ENCODE results near the gene ZBTB16.
A peak's percentile ranks its signal among the peaks of the same experiment; 100 is the strongest.

The ZBTB16 gene

DNA sequence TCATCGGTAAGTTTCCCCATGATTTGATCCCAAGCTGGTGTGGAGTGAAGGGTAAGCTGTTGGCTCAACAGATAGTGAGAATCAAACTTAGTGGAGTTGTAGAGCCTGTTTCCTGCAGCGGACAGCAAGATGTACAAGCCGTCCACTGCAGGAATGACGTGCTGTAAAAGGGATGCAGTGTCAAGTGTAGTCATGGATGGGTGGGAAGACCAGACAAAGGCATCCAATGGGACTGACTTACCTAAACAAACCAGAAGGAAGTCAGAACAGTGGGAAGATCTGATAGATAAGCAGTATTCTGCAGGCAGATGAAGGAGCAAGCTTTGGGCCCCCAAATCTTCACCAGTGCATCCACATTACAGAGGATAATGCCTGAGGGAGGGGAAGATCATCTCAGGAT, 8.8 kb downstream of the ZBTB16 start:
- H3K27ac ChIP-seq (ENCODE audit: low read length), result no peak overlapping the region
- no peak overlapping the region for H3K4me3 ChIP-seq (ENCODE audit: low read length)
- no peaks in the 10 kb centered on the region for H3K36me3 ChIP-seq (ENCODE audit: insufficient read depth, low read depth, low read length)
- peaks cover 68% of the 10 kb centered on the region for H3K27me3 ChIP-seq (ENCODE audit: insufficient read depth, low read length)
- no peaks in the 10 kb centered on the region for H3K9me3 ChIP-seq (ENCODE audit: insufficient read depth, low read depth, low read length)
- H3K9ac ChIP-seq (ENCODE audit: low read depth, low read length), result no peak overlapping the region
- no peaks in the 10 kb centered on the region for H3K4me1 ChIP-seq (ENCODE audit: insufficient read depth, low read length)

DNA sequence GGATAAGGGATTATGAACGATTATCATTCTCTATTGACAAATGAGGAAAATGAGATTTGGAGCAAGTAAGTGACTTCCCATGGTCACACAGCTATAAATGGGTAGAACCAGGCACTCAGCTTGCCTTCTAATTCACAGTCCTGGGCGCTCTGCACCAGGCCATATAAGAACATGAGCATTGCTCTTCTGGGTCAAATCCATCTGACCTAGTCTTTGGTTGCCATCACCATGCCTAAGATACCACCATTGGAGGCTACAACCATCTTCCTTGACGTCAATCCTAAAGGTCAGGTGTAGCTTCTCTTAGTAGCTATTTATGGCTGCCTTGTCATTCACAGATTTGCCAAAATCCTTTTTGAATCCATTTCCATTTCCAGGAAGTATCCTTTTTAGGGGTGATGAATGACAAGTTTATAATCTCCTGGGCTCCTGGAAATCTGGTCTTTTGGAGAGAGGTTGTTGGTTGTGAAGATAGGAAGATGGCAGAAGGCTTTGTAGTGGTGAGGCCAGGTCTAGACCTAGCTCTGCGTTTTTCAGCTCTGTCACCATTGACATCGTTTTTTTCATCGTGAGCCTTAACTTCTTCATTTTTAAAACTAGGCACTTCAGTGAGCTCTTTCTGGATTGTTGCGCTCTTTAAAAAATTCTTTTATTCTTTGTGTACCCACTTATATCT, 11.1 kb downstream of the ZBTB16 start:
- H3K9me3 ChIP-seq (ENCODE audit: insufficient read depth, low read depth, low read length), result no peaks in the 10 kb centered on the region
- H3K4me3 ChIP-seq (ENCODE audit: low read length), result no peak overlapping the region
- H3K9ac ChIP-seq (ENCODE audit: low read depth, low read length), result no peak overlapping the region
- no peaks in the 10 kb centered on the region for H3K36me3 ChIP-seq (ENCODE audit: insufficient read depth, low read depth, low read length)
- no peaks in the 10 kb centered on the region for H3K4me1 ChIP-seq (ENCODE audit: insufficient read depth, low read length)
- no peak overlapping the region for H3K27ac ChIP-seq (ENCODE audit: low read length)
- peaks cover 67% of the 10 kb centered on the region for H3K27me3 ChIP-seq (ENCODE audit: insufficient read depth, low read length)

DNA sequence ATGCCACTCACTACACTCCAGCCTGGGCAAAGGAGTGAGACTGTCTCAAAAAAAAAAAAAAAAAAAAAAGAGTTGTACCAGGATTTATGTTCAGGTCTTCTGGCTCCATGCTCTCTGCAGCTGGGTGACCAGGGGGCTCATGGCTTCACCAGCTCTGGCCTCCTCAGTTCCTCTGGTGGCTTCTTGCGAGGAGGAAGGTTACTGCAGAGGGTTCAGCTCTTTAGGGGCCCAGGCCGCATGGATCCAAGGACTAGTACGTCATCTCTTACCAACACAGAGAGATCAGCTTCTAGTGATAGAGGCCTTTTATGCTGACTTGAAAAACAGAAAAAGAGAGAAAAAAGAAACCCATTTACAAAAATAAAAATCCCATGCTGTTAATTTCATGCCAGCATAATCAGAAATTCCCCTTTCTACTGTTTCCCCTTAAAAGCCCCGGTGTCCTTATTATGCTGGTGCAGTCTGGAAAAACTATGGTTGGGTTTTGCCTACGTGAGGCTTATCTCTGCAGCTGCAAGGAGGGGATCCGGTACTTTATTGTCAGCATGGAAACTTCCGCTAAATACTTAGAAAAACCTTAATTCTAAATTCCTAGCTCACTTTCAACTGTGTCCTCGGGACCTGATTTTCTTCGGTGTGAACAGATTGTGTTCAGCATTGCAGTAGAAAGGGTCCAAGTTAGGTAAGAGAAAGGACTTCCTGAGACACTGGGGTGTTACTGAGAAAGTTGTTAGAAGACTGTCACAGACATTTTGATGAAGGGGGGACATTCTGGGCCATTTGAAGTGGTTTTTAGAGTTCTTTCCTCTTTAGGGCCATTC, 13.7 kb downstream of the ZBTB16 start:
- Histone ChIP-seq H3K27ac (ENCODE audit: low read length) (no peak overlapping the region), H3K27me3 (ENCODE audit: insufficient read depth, low read length) (peaks cover 72% of the 10 kb centered on the region), H3K36me3 (ENCODE audit: insufficient read depth, low read depth, low read length) (no peaks in the 10 kb centered on the region), H3K9ac (ENCODE audit: low read depth, low read length) (no peak overlapping the region), H3K9me3 (ENCODE audit: insufficient read depth, low read depth, low read length) (no peaks in the 10 kb centered on the region), H3K4me1 (ENCODE audit: insufficient read depth, low read length) (peaks cover 17% of the 10 kb centered on the region; the same call in 1 of the 2 replicates), H3K4me3 (ENCODE audit: low read length) (no peak overlapping the region)

DNA sequence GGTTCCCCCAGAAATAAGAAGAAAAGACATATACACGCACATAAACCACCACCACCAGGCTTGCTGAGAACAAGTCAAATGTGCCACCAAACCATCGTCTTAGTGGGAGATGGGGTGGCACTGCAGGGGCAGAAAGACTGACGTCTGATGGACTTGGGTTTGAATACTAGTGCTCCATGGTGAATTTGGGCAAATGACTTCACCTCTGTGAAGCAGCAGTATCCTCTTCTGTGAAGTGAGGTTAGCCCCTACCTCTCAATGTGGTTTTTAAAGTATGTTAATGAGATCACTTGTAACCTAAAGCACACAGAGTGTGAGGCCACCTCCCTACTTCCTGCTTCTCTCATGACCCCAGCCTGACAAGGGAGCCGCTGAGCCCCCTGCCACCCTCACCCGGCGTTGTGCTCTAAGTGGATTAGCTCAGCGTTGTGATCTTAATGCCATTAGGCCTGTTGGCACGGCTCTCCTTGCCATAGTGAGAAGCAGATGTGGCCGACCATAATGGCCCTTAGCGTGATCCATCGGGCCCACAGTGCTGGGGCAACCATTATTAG, 14.4 kb downstream of the ZBTB16 start:
- H3K4me1 ChIP-seq (ENCODE audit: insufficient read depth, low read length), result peaks cover 18% of the 10 kb centered on the region; the same call in 1 of the 2 replicates
- H3K27me3 ChIP-seq (ENCODE audit: insufficient read depth, low read length), result peaks cover 73% of the 10 kb centered on the region
- H3K27ac ChIP-seq (ENCODE audit: low read length), result no peak overlapping the region
- no peaks in the 10 kb centered on the region for H3K9me3 ChIP-seq (ENCODE audit: insufficient read depth, low read depth, low read length)
- no peak overlapping the region for H3K9ac ChIP-seq (ENCODE audit: low read depth, low read length)
- H3K36me3 ChIP-seq (ENCODE audit: insufficient read depth, low read depth, low read length), result no peaks in the 10 kb centered on the region
- no peak overlapping the region for H3K4me3 ChIP-seq (ENCODE audit: low read length)

DNA sequence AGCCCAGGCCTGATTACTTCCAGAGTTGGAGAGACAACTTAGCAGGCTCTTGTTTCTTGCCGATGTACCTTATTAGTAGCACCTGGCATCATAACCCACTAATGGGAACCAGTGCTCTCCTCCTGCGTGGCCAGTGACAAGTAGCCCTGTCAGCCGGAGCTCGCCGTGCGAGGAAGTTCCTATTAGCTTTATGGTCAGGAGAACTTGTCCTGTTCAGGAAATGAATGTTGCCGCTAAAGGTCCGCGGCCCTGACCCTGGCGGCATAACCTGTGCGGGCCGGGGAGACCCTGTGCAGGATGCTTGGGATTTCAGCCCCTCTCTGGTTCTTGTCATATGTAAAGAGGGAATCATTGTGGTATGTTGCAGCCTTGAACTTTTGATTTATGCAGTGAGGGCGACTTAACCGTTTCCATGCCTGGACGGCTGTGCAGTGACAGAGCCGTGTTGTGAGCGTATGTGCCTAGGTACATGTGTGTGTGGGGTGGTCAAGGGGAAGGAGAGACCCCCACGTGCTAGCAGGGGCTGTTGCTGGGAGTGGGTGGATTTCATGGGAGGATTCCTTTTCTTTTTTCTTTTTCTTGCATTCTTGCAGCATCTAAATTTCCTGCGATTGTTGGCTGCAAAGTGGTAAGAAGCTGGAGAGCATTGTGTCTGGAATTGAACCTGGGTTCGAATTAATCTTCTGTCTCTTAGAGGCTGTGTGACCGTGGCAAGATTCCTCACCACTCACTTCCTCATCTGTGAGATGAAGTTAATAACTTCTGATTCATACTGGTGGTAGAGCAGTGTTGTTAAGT, 15.2 kb downstream of the ZBTB16 start:
- Histone ChIP-seq H3K4me1 (ENCODE audit: insufficient read depth, low read length) (peaks cover 18% of the 10 kb centered on the region; the same call in 1 of the 2 replicates), H3K27me3 (ENCODE audit: insufficient read depth, low read length) (peaks cover 77% of the 10 kb centered on the region), H3K4me3 (ENCODE audit: low read length) (no peak overlapping the region), H3K9ac (ENCODE audit: low read depth, low read length) (no peak overlapping the region), H3K36me3 (ENCODE audit: insufficient read depth, low read depth, low read length) (no peaks in the 10 kb centered on the region), H3K27ac (ENCODE audit: low read length) (no peak overlapping the region), H3K9me3 (ENCODE audit: insufficient read depth, low read depth, low read length) (no peaks in the 10 kb centered on the region)

DNA sequence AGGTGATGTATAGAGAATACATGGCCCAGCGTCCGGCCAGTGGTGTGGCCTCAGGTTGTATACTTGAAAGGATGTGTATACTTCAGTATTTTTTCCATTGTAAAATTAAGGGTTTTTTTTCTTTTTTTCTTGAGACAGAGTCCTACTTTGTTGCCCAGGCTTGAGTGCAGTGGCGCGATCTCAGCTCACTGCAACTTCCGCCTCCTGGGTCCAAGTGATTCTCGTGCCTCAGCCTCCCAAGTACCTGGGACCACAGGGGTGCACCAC, 15.8 kb downstream of the ZBTB16 start:
- Histone ChIP-seq H3K9me3 (ENCODE audit: insufficient read depth, low read depth, low read length) (no peaks in the 10 kb centered on the region), H3K27me3 (ENCODE audit: insufficient read depth, low read length) (peaks cover 82% of the 10 kb centered on the region), H3K9ac (ENCODE audit: low read depth, low read length) (no peak overlapping the region), H3K36me3 (ENCODE audit: insufficient read depth, low read depth, low read length) (no peaks in the 10 kb centered on the region), H3K4me1 (ENCODE audit: insufficient read depth, low read length) (peaks cover 18% of the 10 kb centered on the region; the same call in 1 of the 2 replicates), H3K4me3 (ENCODE audit: low read length) (no peak overlapping the region), H3K27ac (ENCODE audit: low read length) (no peak overlapping the region)

DNA sequence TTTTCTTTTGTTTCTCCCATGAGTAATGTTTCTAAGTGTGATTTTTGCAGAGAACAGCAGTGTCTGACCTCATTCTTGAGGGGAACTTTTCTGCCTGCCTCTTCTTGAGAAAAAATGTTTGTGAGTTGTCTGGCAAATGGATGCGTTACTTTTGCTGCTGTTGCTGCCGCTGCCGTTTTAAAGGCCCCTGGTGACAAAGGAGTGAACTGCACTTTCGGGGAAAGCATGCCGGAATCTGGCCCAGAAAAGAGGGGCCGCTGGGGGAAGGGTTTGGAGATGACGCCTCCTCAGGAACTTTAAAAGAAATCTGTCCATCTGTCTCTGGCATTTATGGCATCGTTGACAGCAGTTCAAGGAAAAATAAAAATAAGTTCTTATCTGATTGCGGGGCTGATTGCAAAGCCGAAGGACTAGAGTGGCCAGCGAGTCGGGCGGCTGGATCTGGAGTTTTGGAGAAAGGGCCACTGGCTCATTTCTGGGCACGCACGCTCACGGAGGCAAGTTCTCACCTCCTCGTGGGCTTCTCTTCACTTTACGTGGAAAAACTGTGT, 16.5 kb downstream of the ZBTB16 start:
- no peak overlapping the region for H3K4me3 ChIP-seq (ENCODE audit: low read length)

DNA sequence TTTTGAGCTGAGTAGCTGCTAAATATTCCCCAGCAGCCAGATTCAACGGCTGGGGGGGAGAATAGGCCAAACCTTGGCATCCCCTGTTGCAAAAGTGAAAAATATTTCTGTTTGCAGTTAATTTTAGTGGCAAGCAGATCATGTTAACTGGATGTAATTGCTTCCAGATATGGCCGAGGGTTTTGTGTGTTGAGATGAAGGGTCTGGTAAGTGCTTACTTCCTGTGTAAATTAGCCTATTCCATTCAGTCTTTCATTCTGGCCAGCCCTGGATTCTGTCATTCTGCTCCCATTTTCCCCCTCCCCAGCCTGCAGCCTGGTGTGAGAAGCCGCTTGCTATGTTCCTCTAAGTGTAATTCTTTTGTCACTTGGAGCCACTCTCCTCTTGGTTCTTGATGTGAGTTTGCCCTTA, 17.4 kb downstream of the ZBTB16 start:
- Histone ChIP-seq H3K27me3 (ENCODE audit: insufficient read depth, low read length) (peaks cover 95% of the 10 kb centered on the region), H3K9ac (ENCODE audit: low read depth, low read length) (no peak overlapping the region), H3K36me3 (ENCODE audit: insufficient read depth, low read depth, low read length) (no peaks in the 10 kb centered on the region), H3K4me3 (ENCODE audit: low read length) (no peak overlapping the region), H3K9me3 (ENCODE audit: insufficient read depth, low read depth, low read length) (no peaks in the 10 kb centered on the region), H3K27ac (ENCODE audit: low read length) (no peak overlapping the region), H3K4me1 (ENCODE audit: insufficient read depth, low read length) (peaks cover 18% of the 10 kb centered on the region; the same call in 1 of the 2 replicates)

More for the DNA sequence above, 16.5 kb downstream of the ZBTB16 start:
- no peaks in the 10 kb centered on the region for H3K9me3 ChIP-seq (ENCODE audit: insufficient read depth, low read depth, low read length)
- H3K27ac ChIP-seq (ENCODE audit: low read length), result no peak overlapping the region
- H3K36me3 ChIP-seq (ENCODE audit: insufficient read depth, low read depth, low read length), result no peaks in the 10 kb centered on the region
- peaks cover 89% of the 10 kb centered on the region for H3K27me3 ChIP-seq (ENCODE audit: insufficient read depth, low read length)
- no peak overlapping the region for H3K9ac ChIP-seq (ENCODE audit: low read depth, low read length)
- H3K4me1 ChIP-seq (ENCODE audit: insufficient read depth, low read length), result peaks cover 18% of the 10 kb centered on the region; the same call in 1 of the 2 replicates

DNA sequence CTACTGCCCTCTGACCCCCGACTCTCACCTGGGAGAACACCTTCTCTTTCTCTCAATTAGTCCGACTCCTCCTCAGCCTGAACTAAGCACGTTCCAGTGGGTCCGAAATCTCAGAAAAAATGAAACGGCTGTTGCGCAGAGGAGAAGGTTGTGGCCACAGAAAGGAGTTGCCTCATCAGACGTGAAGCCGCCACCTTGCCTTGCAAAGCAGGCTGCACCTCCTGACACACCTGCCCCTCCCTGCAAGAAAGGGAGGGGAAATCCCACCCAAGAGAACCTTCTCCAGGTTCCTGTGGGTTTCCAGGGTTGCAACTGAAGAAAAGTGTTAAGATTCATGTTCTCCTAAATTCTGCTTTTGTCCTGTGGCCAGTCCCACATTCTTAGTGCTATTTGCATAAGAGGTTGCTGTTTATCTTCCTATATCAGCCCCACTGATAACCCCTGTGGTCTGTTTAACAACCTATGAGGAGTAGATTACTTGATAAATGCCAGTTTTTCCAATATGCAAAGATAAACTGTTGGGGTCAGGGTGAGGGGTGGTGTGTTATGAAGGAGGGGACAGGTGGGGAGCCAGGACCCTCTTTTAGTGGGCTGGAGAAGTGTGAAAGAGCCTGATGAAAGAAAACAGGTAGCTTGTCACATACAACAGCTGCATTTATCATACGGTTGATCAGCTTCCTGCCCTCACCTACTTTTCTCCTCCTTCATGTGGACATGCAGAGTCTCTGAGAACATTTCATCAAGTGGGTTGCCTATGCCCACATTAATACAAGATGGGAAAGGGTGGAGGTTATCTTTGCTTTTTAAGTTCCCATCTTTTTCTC, 18.2 kb downstream of the ZBTB16 start:
- H3K27ac ChIP-seq (ENCODE audit: low read length), result no peak overlapping the region
- H3K4me3 ChIP-seq (ENCODE audit: low read length), result peak overlapping the region; percentile 28; the same call in 1 of the 2 replicates
- H3K9ac ChIP-seq (ENCODE audit: low read depth, low read length), result no peak overlapping the region
- H3K4me1 ChIP-seq (ENCODE audit: insufficient read depth, low read length), result peaks cover 18% of the 10 kb centered on the region; the same call in 1 of the 2 replicates
- H3K36me3 ChIP-seq (ENCODE audit: insufficient read depth, low read depth, low read length), result no peaks in the 10 kb centered on the region
- peaks cover 97% of the 10 kb centered on the region for H3K27me3 ChIP-seq (ENCODE audit: insufficient read depth, low read length)
- H3K9me3 ChIP-seq (ENCODE audit: insufficient read depth, low read depth, low read length), result no peaks in the 10 kb centered on the region

DNA sequence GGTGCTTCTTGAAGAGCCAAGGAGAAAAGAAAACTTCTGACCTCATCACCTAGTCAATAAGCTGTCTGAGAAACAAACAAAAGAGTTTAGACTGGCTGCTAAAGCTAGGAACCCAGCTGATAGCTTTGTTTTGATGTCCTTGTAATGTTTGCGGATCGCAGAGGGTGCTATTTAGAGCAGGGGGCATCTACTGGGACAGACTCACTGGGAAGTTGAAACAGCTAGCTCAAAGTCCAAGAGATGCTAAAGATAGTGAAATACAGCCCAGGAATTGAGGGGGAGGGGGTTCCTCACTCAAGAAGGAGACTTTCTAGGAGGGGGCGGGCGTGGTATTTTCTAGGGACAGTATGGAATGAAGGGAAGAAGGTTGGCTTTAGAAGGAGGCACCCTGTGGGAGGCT, 18.9 kb downstream of the ZBTB16 start:
- H3K9me3 ChIP-seq (ENCODE audit: insufficient read depth, low read depth, low read length), result no peaks in the 10 kb centered on the region
- no peak overlapping the region for H3K9ac ChIP-seq (ENCODE audit: low read depth, low read length)
- H3K36me3 ChIP-seq (ENCODE audit: insufficient read depth, low read depth, low read length), result no peaks in the 10 kb centered on the region
- peaks cover 99% of the 10 kb centered on the region for H3K27me3 ChIP-seq (ENCODE audit: insufficient read depth, low read length)
- H3K27ac ChIP-seq (ENCODE audit: low read length), result no peak overlapping the region
- peaks cover 18% of the 10 kb centered on the region; the same call in 1 of the 2 replicates for H3K4me1 ChIP-seq (ENCODE audit: insufficient read depth, low read length)
- H3K4me3 ChIP-seq (ENCODE audit: low read length), result no peak overlapping the region

All from iPS-20b (cell line).